ENCODE measurements around the gene POLN.

The POLN gene

DNA sequence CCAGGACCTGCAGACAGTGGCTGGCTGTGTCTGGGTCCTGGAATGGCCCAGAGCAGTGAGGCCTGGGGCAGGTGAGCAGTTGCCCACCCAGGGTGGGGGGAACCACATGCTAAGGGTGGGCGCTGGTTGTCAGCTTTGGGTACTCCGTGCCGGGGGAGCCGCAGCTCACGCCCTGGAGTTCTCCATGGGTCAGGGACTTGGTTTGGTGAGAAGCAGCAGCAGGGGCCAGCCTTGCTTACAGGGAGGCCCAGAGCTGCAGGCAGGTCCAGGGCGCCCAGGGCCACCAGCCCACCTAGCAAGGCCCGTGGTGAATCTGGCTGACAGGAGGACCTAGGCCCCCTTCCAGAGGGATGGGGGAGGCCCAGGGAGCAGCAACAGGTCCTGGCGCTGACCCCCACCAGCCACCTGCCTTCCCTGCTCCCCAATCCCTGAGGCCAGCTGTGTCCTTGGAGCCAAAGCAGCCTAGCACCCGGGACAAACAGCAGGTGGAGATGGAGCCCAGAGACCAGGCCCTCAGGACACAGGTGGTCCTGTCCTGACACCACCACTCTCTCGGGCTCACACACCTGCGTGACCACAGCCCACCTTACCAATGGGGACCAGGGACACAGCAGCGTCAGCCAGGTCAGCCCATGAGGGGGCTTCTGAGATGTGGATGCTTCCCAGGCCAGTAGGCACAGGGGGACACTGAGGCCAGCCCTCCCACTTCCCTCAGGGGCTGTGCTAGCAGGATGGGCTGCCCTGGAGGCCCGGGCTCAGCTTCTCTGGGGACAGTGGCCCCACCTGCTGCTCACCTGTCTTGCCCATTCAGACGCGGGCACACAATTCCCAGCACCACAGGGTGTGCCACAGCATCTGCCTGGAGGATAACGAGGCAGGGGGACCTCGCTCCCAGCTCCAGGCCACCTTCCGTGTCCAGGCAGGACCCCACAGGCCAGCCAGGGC, 16.4 kb upstream of the POLN start:
- CTCF ChIA-PET: interaction anchor here (0.6 to 1.3 kb wide), 4 partner anchors 38 to 181 kb away, joined by 3 to 5 read pairs (median 4); no protein-coding TSS in a partner anchor
- POLR2A ChIA-PET: no interaction called here
- H3K4me3 ChIP-seq (ENCODE audit: low read depth, low read length): no peak overlapping the region
- no peak for TF ChIP-seq CTCF (IDR thresholded peaks at IDR 0.05; ENCODE audit: insufficient read depth, low read length, missing control alignments)
- no peak for DNase-seq (ENCODE audit: low read depth, low spot score)

GRCh38 chr4:2257361-2258081, 15.6 kb upstream of the POLN start:
- no peak for DNase-seq (ENCODE audit: low read depth, low spot score)
- no peak for TF ChIP-seq CTCF (IDR thresholded peaks at IDR 0.05; ENCODE audit: insufficient read depth, low read length, missing control alignments)
- ChIA-PET POLR2A (interaction anchor here (1.0 kb wide), 1 partner anchor 248 kb away, joined by 3 read pairs; no protein-coding TSS in a partner anchor), CTCF (interaction anchor here (0.6 to 1.0 kb wide), 3 partner anchors 37 to 182 kb away, joined by 3 to 5 read pairs (median 4); no protein-coding TSS in a partner anchor)
- no peak overlapping the region for H3K4me3 ChIP-seq (ENCODE audit: low read depth, low read length)

DNA sequence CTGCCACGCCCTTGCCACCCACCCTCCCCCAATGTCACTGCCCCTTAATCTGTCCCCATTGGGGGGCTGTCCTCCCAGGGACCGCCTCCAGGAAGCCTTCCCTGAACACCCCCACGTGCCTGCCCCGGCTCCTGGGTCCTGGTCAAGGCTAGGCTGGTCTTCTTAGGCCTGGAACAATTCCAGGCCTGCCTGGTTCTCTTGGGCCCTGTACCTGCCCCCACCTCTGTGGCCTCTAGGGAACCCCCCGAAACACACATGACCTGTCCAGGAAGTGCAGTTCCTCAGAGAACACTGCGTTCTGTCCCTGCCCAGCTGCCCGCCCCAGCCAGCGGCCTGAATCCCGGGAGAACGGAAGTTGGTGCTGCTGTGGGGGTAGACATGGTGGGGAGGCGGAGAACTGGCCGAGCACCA, 14.9 kb upstream of the POLN start:
- POLR2A ChIA-PET: interaction anchor here (1.0 kb wide), 1 partner anchor 247 kb away, joined by 3 read pairs; no protein-coding TSS in a partner anchor
- no peak for DNase-seq (ENCODE audit: low read depth, low spot score)
- no peak overlapping the region for H3K4me3 ChIP-seq (ENCODE audit: low read depth, low read length)
- no peak for TF ChIP-seq CTCF (IDR thresholded peaks at IDR 0.05; ENCODE audit: insufficient read depth, low read length, missing control alignments)
- CTCF ChIA-PET: no interaction called here

- no peak for DNase-seq (ENCODE audit: low read depth, low spot score)
- ChIA-PET POLR2A (no interaction called here), CTCF (no interaction called here)
- H3K4me3 ChIP-seq (ENCODE audit: low read depth, low read length): no peak overlapping the region
- no peak for TF ChIP-seq CTCF (IDR thresholded peaks at IDR 0.05; ENCODE audit: insufficient read depth, low read length, missing control alignments)
These were observed 14.3 kb upstream of the POLN start for GRCh38 chr4:2256156-2256731.

GRCh38 chr4:2255501-2256155, 13.7 kb upstream of the POLN start:
- no peak for DNase-seq (ENCODE audit: low read depth, low spot score)
- POLR2A ChIA-PET: no interaction called here
- TF ChIP-seq CTCF (IDR thresholded peaks at IDR 0.05; ENCODE audit: insufficient read depth, low read length, missing control alignments): no peak
- H3K4me3 ChIP-seq (ENCODE audit: low read depth, low read length): no peak overlapping the region
- CTCF ChIA-PET: no interaction called here

All from AG04449 (cell line).